ENCODE data around the gene RAPGEF5. TPM values are rescaled to one million over a fixed set of nuclear protein-coding genes. Genes with fewer than 3 reads are reported as not detected.

Gene RAPGEF5
- total and polyA plus RNA-seq, 10 of the 15 experiments (the other 5 are each of a cell fraction or from before 2014, with no cell fraction given): 0.38 to 4.0 (median 1.6) TPM; not detected in 1

GRCh38 chr7:22190736-22191135 lies 166.2 kb downstream of the RAPGEF5 start:
- H2AFZ ChIP-seq (ENCODE audit: control insufficient read depth, low read depth, low read length): no peak overlapping the region
- ChIA-PET CTCF (no interaction called here), SMC1A (ENCODE audit: uncharacterized antibody, unreplicated experiment) (interaction anchor here (1.1 kb wide), 1 partner anchor 11 kb away, joined by 3 read pairs; no protein-coding TSS in a partner anchor), POLR2A (no interaction called here), RAD21 (ENCODE audit: unreplicated experiment) (no interaction called here)
- intact Hi-C loops (cut with micrococcal nuclease; ENCODE audit: unreplicated experiment) (no loop called here), in situ Hi-C loops (cut with MboI) (no loop called here)
- no peaks in the 10 kb centered on the region for H3K27me3 ChIP-seq (replicated peaks in 1 of 2; ENCODE audit: control insufficient read depth in 2 of 2, insufficient read depth in 2 of 2, low read length in 1 of 2)
- DNase-seq (ENCODE audit: low read depth, low spot score) (no peak), FAIRE-seq (no peak), ATAC-seq (no peak)
- no peaks in the 10 kb centered on the region for H3K36me3 ChIP-seq (ENCODE audit: control insufficient read depth in 2 of 2, insufficient read depth in 2 of 2, low read length in 1 of 2)
- H3K27ac ChIP-seq (ENCODE audit: control insufficient read depth, insufficient read depth): no peak overlapping the region
- TF ChIP-seq PAX8 (IDR thresholded peaks at IDR 0.05) (no peak), SMC3 (IDR thresholded peaks at IDR 0.05; ENCODE audit: borderline replicate concordance, low read length) (no peak), CREM (IDR thresholded peaks at IDR 0.05; ENCODE audit: low read depth) (no peak), ZNF207 (IDR thresholded peaks at IDR 0.05; ENCODE audit: borderline replicate concordance) (no peak), KDM1A (IDR thresholded peaks at IDR 0.05; ENCODE audit: borderline replicate concordance) (no peak), YY1 (IDR thresholded peaks at IDR 0.05; ENCODE audit: low read depth, low read length) (no peak), TAF1 (IDR thresholded peaks at IDR 0.05; ENCODE audit: borderline replicate concordance, low read depth, low read length) (no peak), SMAD5 (IDR thresholded peaks at IDR 0.05; ENCODE audit: low read depth) (no peak), BCL3 (IDR thresholded peaks at IDR 0.05; ENCODE audit: borderline replicate concordance, insufficient read depth, low read depth, low read length, poor library complexity, severe bottlenecking) (no peak)
- TF ChIP-seq, protein P1, sequence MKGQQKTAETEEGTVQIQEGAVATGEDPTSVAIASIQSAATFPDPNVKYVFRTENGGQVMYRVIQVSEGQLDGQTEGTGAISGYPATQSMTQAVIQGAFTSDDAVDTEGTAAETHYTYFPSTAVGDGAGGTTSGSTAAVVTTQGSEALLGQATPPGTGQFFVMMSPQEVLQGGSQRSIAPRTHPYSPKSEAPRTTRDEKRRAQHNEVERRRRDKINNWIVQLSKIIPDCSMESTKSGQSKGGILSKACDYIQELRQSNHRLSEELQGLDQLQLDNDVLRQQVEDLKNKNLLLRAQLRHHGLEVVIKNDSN (IDR thresholded peaks at IDR 0.05; ENCODE audit: borderline replicate concordance, extremely low read length, insufficient read depth, low read depth, low read length): no peak
- TF ChIP-seq, protein P2, sequence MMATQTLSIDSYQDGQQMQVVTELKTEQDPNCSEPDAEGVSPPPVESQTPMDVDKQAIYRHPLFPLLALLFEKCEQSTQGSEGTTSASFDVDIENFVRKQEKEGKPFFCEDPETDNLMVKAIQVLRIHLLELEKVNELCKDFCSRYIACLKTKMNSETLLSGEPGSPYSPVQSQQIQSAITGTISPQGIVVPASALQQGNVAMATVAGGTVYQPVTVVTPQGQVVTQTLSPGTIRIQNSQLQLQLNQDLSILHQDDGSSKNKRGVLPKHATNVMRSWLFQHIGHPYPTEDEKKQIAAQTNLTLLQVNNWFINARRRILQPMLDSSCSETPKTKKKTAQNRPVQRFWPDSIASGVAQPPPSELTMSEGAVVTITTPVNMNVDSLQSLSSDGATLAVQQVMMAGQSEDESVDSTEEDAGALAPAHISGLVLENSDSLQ (IDR thresholded peaks at IDR 0.05): no peak
- H3K9ac ChIP-seq (ENCODE audit: control insufficient read depth, insufficient read depth, low read length): no peak overlapping the region
- H3K9me3 ChIP-seq (replicated peaks; ENCODE audit: control insufficient read depth, insufficient read depth, low read length): no peaks in the 10 kb centered on the region
- no peak overlapping the region for H3K4me3 ChIP-seq
- no peaks in the 10 kb centered on the region for H3K79me2 ChIP-seq (ENCODE audit: control insufficient read depth, insufficient read depth, low read length)
- H3K4me2 ChIP-seq (ENCODE audit: control insufficient read depth, insufficient read depth): no peak overlapping the region
- no peaks in the 10 kb centered on the region for H4K20me1 ChIP-seq (ENCODE audit: control insufficient read depth, insufficient read depth)
- BruUV-seq (replicated peaks): no TSS peak
- WGBS (ENCODE audit: insufficient coverage, insufficient replicate concordance, low lambda C conversion rate, missing lambda C conversion rate): 69% methylated on average over 8 of the region's 8 CpGs
- H3K4me1 ChIP-seq (ENCODE audit: control insufficient read depth, insufficient read depth, low read length): no peaks in the 10 kb centered on the region

Measured in GM12878 (cell line).